Omental fat pad (tissue), 4 donors: ENCODE results near the gene POU2AF2. TPM values are rescaled to one million over a fixed set of nuclear protein-coding genes. Genes with fewer than 3 reads are reported as not detected.
"Not testable (repeated sequence)": the region's sequence is repeated elsewhere in the genome, so short reads cannot be mapped to it uniquely, and the experiment has no call there.

Source experiments
- ATAC-seq: fragments of 150-250 bp; one replicate; pipeline ENCODE4 v1.9.1; 2016; ENCODE audit warnings: mild to moderate bottlenecking, moderate library complexity; ENCODE audit not compliant: low FRiP score
- DNase-seq: peaks from one replicate; pipeline ENCODE4 v3.0.0-alpha.2; 2019; ENCODE audit warnings: low spot score
- total RNA-seq, 4 donors: library from RNA; depleted of rRNA; stranded (reverse); fragments of >200 nt; gene quantifications; one replicate each; pipeline ENCODE4 v1.1.0, GENCODE V29; 2016
- TF ChIP-seq, protein P1 (sequence below), 3 donors: fragments of 450-650 bp; IDR thresholded peaks; one replicate each; pipeline ENCODE4 v1.5.1; 2016 to 2017; ENCODE audit warnings: antibody characterized with exemption in 3 of 3, mild to moderate bottlenecking in 3 of 3, moderate library complexity in 2 of 3

POU2AF2 gene
- total RNA-seq, 4 donors from 2014 or later: not detected

DNA sequence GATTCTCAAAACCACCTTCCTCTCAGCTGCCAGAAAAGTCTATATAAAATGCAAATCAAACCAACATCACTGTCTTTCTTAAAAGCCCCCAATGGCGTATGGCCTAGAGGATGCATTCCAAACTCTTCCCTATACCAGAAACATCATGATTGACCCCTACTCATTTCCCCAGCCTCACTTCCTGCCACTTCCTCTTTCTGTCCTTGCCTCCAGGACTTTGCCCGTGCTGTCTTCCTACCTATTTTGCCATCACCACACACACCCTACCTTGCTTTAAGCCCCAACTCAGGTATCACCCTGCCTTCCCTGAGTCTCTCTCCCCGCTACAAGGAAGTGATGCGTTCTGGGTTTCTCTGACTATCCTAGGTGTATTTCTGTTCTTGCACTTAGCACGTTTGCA is 8.1 kb downstream of the POU2AF2 start:
- TF ChIP-seq, protein P1, sequence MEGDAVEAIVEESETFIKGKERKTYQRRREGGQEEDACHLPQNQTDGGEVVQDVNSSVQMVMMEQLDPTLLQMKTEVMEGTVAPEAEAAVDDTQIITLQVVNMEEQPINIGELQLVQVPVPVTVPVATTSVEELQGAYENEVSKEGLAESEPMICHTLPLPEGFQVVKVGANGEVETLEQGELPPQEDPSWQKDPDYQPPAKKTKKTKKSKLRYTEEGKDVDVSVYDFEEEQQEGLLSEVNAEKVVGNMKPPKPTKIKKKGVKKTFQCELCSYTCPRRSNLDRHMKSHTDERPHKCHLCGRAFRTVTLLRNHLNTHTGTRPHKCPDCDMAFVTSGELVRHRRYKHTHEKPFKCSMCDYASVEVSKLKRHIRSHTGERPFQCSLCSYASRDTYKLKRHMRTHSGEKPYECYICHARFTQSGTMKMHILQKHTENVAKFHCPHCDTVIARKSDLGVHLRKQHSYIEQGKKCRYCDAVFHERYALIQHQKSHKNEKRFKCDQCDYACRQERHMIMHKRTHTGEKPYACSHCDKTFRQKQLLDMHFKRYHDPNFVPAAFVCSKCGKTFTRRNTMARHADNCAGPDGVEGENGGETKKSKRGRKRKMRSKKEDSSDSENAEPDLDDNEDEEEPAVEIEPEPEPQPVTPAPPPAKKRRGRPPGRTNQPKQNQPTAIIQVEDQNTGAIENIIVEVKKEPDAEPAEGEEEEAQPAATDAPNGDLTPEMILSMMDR (IDR thresholded peaks at IDR 0.05): no peak
- DNase-seq (no peak), ATAC-seq (no peak)

DNA sequence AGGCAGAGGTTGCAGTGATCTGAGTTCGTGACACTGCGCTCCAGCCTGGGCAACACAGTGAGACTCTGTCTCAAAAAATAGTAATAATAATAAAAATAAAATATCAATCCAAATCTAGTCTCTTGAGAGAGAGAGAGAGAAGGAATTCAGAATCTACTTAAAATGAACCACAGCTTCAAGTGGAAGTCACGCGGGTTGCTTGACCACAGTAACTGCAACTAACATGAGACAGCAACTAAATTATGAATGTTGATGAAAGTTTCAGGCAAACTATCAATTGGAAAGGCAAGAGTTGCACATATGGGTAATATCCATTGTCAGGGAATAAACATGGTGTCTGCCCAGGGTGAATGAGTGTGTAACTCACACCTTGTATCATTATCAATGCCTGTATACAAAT is 12.5 kb downstream of the POU2AF2 start:
- no peak for ATAC-seq
- TF ChIP-seq, protein P1 (IDR thresholded peaks at IDR 0.05): no peak
- DNase-seq: no peak

DNA sequence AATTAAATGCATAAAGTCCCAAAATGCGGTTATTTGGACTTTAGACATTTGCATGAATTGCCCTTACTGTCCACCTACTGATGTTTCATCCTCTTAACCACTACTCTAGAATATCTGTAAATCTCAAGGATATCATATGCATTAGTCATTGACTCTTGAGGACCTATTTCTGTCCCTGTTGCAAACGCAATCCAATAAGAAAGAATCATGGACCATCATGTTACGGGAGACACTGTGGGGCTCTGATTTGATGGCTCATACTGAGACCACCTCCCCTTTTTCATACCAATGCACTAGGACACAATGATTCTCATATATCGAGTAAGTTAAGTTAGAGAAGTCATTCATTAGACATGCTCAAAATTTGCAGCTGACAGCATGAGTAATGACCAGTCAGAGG is 14.4 kb downstream of the POU2AF2 start:
- TF ChIP-seq, protein P1 (IDR thresholded peaks at IDR 0.05): no peak

DNA sequence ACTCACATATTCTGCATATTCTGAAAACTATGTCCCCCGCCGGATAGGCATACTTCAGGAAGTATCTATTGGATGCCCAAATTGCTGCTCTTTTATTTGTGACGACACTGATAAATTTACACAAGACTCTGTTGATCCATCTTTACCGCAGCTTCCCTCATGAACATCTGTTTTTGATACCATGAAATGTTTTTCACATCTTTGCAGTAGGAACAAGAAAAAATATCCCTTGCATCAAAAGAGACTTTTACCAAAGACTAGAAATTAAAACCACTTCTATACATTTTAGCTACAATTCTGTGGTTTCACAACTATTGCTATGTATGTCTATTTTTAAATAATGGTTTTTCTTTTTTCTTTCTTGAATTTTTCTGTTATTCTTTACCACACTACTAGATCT is 15.3 kb downstream of the POU2AF2 start:
- ATAC-seq (no peak), DNase-seq (no peak)
- TF ChIP-seq, protein P1 (IDR thresholded peaks at IDR 0.05): no peak

More for the DNA sequence above, 14.4 kb downstream of the POU2AF2 start:
- DNase-seq (no peak), ATAC-seq (no peak)

DNA sequence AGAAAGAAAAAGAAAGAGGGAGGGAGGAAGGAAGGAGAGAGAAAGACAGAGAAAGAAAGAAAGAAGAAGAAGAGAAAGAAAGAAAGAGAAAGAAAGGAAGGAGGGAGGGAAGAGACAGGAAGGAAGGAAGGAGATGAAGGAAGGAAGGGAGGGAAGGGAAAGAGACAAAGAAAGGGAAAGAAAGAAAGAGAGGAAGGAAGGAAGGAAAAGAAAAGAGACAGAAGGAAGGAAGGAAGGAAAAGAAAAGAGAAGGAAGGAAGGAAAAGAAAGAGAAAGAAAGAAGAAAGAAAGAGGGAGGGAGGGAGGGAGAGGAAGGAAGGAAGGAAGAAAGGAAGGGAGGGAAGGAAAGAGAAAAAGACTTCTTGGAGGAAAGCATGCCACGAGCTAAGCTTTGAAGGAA is 19.1 kb downstream of the POU2AF2 start:
- TF ChIP-seq, protein P1 (IDR thresholded peaks at IDR 0.05): no peak
- DNase-seq: no peak
- ATAC-seq: no peak

DNA sequence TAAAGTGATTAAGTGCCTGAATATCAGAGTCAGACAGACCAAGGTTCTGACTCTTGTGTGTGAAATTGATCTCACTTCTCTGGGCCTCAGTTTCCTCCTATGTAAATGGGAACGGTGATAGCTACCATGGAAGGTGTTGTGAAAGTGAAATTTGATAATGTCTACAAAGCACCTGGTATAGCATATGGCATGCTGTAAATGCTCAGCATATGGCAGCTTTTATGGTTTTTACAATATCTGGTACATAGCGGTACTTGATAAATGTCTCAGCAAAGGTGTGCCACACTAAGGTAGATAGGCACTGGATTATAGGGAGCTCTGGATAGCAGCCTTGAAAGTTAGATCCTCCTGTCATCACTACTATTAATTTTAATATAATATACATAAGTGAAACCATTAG is 19.9 kb downstream of the POU2AF2 start:
- DNase-seq (no peak), ATAC-seq (no peak)
- TF ChIP-seq, protein P1 (IDR thresholded peaks at IDR 0.05): no peak

DNA sequence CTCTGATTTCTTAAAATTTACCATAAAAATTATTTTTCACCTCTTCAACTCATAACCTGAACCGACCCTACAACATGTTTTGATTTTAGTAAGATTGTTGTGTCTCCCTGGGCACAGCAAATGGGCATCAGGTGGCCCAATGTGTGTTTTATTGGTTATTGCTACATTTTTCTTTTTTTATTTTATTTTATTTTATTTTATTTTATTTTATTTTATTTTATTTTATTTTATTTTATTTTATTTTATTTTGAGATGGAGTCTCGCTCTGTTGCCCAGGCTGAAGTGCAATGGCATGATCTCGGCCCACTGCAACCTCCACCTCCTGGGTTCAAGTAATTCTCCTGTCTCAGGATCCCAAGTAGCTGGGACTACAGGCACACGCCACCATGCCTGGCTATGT is 22.8 kb downstream of the POU2AF2 start:
- DNase-seq, ATAC-seq: not testable (repeated sequence)
